ENCODE measurements around the gene CLASRP.
"Not testable (repeated sequence)": the region's sequence is repeated elsewhere in the genome, so short reads cannot be mapped to it uniquely, and the experiment has no call there.

Gene CLASRP

DNA sequence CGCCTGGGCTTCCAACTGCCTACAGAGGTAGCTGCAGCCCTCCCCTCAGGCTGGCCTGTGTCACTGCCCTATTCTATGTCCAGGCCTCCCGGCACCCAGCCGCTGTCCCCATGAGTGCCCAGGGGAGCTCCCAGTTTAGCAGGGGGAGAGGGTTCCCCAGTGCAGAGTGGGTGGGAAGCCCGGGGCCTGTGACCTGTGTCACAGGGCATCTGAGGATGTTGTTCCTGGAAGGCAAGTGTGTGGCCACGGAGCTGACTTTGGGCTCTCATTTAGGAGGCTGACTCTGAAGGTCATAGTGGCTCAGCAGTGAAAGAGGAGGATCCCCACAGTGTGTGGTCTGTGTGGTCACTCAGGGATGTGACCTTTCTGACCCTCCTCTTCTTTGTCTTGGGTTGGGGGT lies 79.3 kb downstream of the CLASRP start:
- TF ChIP-seq, protein P1, sequence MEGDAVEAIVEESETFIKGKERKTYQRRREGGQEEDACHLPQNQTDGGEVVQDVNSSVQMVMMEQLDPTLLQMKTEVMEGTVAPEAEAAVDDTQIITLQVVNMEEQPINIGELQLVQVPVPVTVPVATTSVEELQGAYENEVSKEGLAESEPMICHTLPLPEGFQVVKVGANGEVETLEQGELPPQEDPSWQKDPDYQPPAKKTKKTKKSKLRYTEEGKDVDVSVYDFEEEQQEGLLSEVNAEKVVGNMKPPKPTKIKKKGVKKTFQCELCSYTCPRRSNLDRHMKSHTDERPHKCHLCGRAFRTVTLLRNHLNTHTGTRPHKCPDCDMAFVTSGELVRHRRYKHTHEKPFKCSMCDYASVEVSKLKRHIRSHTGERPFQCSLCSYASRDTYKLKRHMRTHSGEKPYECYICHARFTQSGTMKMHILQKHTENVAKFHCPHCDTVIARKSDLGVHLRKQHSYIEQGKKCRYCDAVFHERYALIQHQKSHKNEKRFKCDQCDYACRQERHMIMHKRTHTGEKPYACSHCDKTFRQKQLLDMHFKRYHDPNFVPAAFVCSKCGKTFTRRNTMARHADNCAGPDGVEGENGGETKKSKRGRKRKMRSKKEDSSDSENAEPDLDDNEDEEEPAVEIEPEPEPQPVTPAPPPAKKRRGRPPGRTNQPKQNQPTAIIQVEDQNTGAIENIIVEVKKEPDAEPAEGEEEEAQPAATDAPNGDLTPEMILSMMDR (IDR thresholded peaks at IDR 0.05; ENCODE audit: poor library complexity, severe bottlenecking) = no peak
- H3K4me1 ChIP-seq (ENCODE audit: insufficient read depth, poor library complexity, severe bottlenecking) = no peaks in the 10 kb centered on the region

DNA sequence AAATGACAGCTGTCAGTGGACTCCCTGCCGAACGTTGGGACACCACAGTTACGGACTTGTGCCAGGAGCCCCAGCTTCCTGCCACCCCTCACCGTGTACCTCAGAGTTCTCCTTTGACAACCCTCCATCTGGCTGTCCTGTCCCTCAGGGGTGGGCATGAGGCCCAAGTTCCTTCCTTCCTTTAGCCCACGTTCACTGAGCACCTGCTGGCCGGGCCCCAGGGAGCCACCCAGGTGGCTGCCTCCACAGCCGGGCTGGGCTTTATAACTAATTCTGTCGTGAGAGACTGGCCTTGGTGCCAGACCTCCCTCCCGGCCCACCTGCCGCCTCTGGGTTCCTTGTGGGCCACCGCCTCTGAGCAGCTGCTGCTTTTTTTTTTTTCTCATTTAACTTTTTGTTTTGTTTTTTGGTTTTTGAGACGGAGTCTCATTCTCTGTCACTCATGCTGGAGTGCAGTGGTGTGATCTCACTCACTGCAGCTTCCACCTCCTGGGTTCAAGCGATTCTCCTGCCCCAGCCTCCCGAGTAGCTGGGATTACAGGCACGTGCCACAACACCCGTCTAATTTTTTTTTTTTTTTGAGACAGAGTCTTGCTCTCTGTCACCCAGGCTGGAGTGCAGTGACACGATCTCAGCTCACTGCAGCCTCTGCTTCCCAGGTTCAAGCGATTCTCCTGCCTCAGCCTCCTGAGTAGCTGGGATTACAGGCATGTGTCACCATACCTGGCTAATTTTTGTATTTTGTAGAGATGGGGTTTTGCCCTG lies 79.9 kb downstream of the CLASRP start:
- not testable (repeated sequence) for DNase-seq (ENCODE audit: low spot score); H3K9me3 ChIP-seq (ENCODE audit: severe bottlenecking); H3K4me1 ChIP-seq (ENCODE audit: insufficient read depth, poor library complexity, severe bottlenecking)

More for the DNA sequence above, 79.3 kb downstream of the CLASRP start:
- H3K4me3 ChIP-seq (ENCODE audit: severe bottlenecking) = no peak overlapping the region
- H3K27me3 ChIP-seq (ENCODE audit: insufficient read depth, poor library complexity, severe bottlenecking) = no peaks in the 10 kb centered on the region
- DNase-seq (ENCODE audit: low spot score) (no peak), ATAC-seq (ENCODE audit: low read depth) (no peak)
- H3K9me3 ChIP-seq (ENCODE audit: severe bottlenecking) = no peaks in the 10 kb centered on the region
- H3K36me3 ChIP-seq (ENCODE audit: low read depth) = no peaks in the 10 kb centered on the region; the same call in 1 of the 2 replicates
- no peak overlapping the region for H3K27ac ChIP-seq (ENCODE audit: poor library complexity, severe bottlenecking)

DNA sequence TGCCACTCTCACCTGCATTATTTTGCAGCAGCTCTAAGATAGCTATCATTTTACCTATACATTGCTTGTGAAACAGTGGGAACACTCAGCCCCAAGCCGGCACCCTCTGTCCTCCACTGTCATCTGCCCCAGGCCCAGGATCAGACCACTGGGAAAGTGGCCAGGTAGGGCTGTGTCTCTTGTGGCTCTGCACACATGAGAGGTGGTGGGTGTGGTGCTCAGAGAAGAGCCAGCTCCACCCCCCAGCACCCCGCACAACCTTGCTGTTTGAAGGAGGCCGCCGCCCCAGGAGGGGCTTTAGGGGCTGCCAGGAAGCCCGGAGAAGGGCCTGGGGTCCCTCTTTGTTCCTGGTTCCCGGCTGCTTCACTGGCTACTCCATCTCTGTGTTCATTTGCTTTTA lies 80.7 kb downstream of the CLASRP start:
- H3K27ac ChIP-seq (ENCODE audit: poor library complexity, severe bottlenecking) = no peak overlapping the region
- TF ChIP-seq, protein P1 (IDR thresholded peaks at IDR 0.05; ENCODE audit: poor library complexity, severe bottlenecking) = no peak
- no peaks in the 10 kb centered on the region for H3K4me1 ChIP-seq (ENCODE audit: insufficient read depth, poor library complexity, severe bottlenecking)
- no peak for ATAC-seq (ENCODE audit: low read depth)
- H3K27me3 ChIP-seq (ENCODE audit: insufficient read depth, poor library complexity, severe bottlenecking) = no peaks in the 10 kb centered on the region
- no peak overlapping the region for H3K4me3 ChIP-seq (ENCODE audit: severe bottlenecking)
- H3K9me3 ChIP-seq (ENCODE audit: severe bottlenecking) = no peaks in the 10 kb centered on the region
- DNase-seq (ENCODE audit: low spot score) = no peak
- H3K36me3 ChIP-seq (ENCODE audit: low read depth) = no peaks in the 10 kb centered on the region

More for the DNA sequence above, 79.9 kb downstream of the CLASRP start:
- not testable (repeated sequence) for H3K4me3 ChIP-seq (ENCODE audit: severe bottlenecking); ATAC-seq (ENCODE audit: low read depth); H3K36me3 ChIP-seq (ENCODE audit: low read depth); H3K27me3 ChIP-seq (ENCODE audit: insufficient read depth, poor library complexity, severe bottlenecking); H3K27ac ChIP-seq (ENCODE audit: poor library complexity, severe bottlenecking)
